ENCODE measurements around the gene SH3BP5L. TPM values are rescaled to one million over a fixed set of nuclear protein-coding genes. Genes with fewer than 3 reads are reported as not detected.
A peak's percentile ranks its signal among the peaks of the same experiment; 100 is the strongest.

The SH3BP5L gene
- polyA plus RNA-seq (2012; ENCODE audit: insufficient read length, low read depth) = 19.1 TPM

- TF ChIP-seq FOXP2 (optimal IDR thresholded peaks at IDR 0.05; ENCODE audit: borderline replicate concordance, extremely low read depth, extremely low read length, insufficient read depth) (peak; percentile 96), POLR2AphosphoS5 (IDR thresholded peaks at IDR 0.05; ENCODE audit: low read depth, low read length) (peak; percentile 72), TAF1 (IDR thresholded peaks at IDR 0.05; ENCODE audit: borderline replicate concordance, insufficient read depth, low read length) (peak; percentile 47; the same call in 1 of the 2 replicates), SIN3A (IDR thresholded peaks at IDR 0.05; ENCODE audit: borderline replicate concordance, insufficient read depth, low read length) (no peak), REST (IDR thresholded peaks at IDR 0.05; ENCODE audit: insufficient read depth in 1 of 2, low read depth in 2 of 2, low read length in 2 of 2) (no peak)
Observed at GRCh38 chr1:248825909-248826760, at the start of gene SH3BP5L. Gene SH3BP5L (minus strand): TSS chr1:248825915. CDS start chr1:248824935, 980 bp downstream.

GRCh38 chr1:248873993-248874533 is 48.3 kb upstream of the SH3BP5L start:
- TF ChIP-seq REST (IDR thresholded peaks at IDR 0.05; ENCODE audit: insufficient read depth in 1 of 2, low read depth in 2 of 2, low read length in 2 of 2) (no peak), SIN3A (IDR thresholded peaks at IDR 0.05; ENCODE audit: borderline replicate concordance, insufficient read depth, low read length) (0 out of 2 replicates have a peak, but pooled peaks have one; percentile 23)

GRCh38 chr1:248873409-248873992 is 47.8 kb upstream of the SH3BP5L start:
- TF ChIP-seq FOXP2 (optimal IDR thresholded peaks at IDR 0.05; ENCODE audit: borderline replicate concordance, extremely low read depth, extremely low read length, insufficient read depth) (peak; percentile 15), REST (IDR thresholded peaks at IDR 0.05; ENCODE audit: insufficient read depth in 1 of 2, low read depth in 2 of 2, low read length in 2 of 2) (no peak)

- no peak for TF ChIP-seq POLR2AphosphoS5 (IDR thresholded peaks at IDR 0.05; ENCODE audit: low read depth, low read length)
- TF ChIP-seq REST (IDR thresholded peaks at IDR 0.05; ENCODE audit: insufficient read depth in 1 of 2, low read depth in 2 of 2, low read length in 2 of 2) = no peak
- no peak for TF ChIP-seq FOXP2 (optimal IDR thresholded peaks at IDR 0.05; ENCODE audit: borderline replicate concordance, extremely low read depth, extremely low read length, insufficient read depth)
- TF ChIP-seq SIN3A (IDR thresholded peaks at IDR 0.05; ENCODE audit: borderline replicate concordance, insufficient read depth, low read length) = no peak
- TF ChIP-seq TAF1 (IDR thresholded peaks at IDR 0.05; ENCODE audit: borderline replicate concordance, insufficient read depth, low read length) = no peak
Observed at GRCh38 chr1:248872752-248873408, 47.2 kb upstream of the SH3BP5L start.
